ENCODE results near the gene RAN.

The RAN gene

DNA sequence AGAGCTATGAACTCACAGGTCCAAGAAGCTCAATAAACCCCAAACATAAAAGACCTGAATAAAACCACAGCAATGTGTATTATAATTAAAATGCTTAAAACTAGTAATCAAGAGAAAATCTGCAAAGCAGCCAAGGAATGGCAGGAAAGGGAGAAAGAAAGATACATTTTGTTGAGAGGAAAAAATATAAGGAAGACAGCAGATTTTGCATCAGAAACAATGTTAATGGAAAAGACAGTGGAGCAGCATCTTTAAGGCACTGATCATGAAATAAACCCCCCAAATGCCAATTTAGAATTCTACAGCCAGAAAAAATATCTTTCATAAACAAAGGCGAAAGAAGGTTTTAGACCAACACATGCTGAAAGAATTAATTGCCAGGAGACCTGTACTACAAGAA, 39.3 kb downstream of the RAN start:
- H3K27ac ChIP-seq = no peak overlapping the region

DNA sequence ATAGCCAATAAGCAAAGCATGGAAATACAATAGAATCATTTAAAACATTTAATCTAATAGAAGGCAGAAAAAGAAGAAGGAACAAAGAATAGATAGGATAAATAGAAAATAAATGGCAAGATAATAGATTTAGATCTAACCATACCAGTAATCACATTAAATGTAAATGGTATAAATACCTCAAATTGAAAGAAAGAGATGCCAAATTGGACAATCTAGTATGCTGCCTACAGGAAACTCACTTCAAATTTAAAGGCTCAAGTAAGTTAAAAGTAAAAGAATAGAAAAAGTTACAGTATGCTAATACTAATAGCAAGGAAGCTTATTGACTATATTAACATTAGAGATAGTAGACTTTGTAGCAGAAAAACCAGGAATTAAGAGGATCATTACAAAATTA, 40.1 kb downstream of the RAN start:
- H3K27ac ChIP-seq = no peak overlapping the region
- TF ChIP-seq ZFX (IDR thresholded peaks at IDR 0.05) = no peak
- TF ChIP-seq, protein P1, sequence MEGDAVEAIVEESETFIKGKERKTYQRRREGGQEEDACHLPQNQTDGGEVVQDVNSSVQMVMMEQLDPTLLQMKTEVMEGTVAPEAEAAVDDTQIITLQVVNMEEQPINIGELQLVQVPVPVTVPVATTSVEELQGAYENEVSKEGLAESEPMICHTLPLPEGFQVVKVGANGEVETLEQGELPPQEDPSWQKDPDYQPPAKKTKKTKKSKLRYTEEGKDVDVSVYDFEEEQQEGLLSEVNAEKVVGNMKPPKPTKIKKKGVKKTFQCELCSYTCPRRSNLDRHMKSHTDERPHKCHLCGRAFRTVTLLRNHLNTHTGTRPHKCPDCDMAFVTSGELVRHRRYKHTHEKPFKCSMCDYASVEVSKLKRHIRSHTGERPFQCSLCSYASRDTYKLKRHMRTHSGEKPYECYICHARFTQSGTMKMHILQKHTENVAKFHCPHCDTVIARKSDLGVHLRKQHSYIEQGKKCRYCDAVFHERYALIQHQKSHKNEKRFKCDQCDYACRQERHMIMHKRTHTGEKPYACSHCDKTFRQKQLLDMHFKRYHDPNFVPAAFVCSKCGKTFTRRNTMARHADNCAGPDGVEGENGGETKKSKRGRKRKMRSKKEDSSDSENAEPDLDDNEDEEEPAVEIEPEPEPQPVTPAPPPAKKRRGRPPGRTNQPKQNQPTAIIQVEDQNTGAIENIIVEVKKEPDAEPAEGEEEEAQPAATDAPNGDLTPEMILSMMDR (conservative IDR thresholded peaks at IDR 0.05) = no peak

More for the DNA sequence above, 39.3 kb downstream of the RAN start:
- no peak for TF ChIP-seq ZFX (IDR thresholded peaks at IDR 0.05)
- TF ChIP-seq, protein P1 (conservative IDR thresholded peaks at IDR 0.05) = no peak

DNA sequence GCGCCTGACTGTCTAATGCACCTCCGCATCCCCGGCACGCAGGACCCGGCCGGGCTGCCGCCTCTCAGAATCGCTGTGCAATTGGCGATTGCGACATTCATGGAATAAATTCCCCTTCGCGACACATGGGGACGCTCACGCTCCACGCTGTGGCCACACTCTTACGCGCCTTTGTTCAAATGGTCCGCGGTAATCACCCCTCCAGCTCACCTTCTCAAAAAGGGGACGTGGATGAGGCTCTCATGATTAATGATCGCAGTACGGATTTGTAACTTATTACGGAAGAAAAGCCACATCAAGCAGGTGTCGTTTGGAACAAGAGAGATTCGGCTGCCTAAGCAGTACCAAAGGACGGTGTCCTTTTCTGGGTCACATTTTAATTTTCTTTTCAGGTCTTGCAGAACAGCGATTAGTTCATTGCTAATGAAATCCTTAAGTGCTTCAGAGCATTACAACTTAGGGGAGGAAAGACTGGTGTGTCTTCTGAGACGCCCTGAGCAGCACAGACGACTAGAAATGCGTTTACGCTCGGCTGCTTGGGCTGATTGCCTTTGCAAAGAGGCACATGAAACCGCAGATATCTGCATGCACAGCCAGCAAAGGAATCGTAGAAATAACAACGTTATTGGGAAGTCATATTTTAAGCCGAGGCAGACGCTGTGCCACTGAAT, 44.5 kb downstream of the RAN start:
- no peak overlapping the region for H3K27ac ChIP-seq
- TF ChIP-seq, protein P1 (conservative IDR thresholded peaks at IDR 0.05) = peak; percentile 92
- TF ChIP-seq ZFX (IDR thresholded peaks at IDR 0.05) = no peak

DNA sequence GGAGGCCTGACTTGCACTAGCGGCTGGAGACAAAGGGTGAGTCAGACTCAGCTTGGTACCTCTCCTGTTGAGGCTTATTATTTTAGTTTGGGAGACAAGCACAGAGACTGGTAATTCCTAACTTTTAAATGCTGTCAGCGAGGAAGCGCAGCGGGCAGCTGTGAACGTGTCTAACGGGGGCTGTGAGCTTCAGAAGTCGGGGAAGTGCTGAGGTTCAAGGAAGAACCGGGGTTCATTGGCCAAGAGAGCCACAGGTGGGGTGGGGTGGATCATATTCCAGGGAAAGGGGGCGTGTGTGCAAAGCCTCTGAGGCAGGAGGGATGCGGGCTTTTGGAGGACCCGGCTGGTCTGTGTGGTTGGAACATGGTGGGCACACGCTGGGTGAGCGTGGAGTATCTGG, 45.7 kb downstream of the RAN start:
- no peak overlapping the region for H3K27ac ChIP-seq
- TF ChIP-seq, protein P1 (conservative IDR thresholded peaks at IDR 0.05) = no peak
- TF ChIP-seq ZFX (IDR thresholded peaks at IDR 0.05) = no peak

DNA sequence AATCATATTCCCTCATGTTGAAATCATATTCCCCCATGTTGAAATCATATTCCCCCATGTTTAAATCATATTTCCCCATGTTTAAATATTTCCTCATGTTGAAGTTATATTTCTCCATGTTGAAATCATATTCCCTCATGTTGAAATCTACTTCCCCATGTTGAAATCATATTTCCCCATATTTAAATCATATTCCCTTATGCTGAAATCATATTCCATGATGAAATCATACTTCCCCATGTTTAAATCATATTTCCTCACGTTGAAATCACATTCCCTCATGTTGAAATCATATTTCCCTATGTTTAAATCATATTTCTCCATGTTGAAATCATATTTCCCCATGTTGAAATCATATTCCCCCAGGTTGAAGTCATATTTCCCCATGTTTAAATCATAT, 47.2 kb downstream of the RAN start:
- TF ChIP-seq ZFX (IDR thresholded peaks at IDR 0.05) = no peak
- TF ChIP-seq, protein P1 (conservative IDR thresholded peaks at IDR 0.05) = no peak
- H3K27ac ChIP-seq = no peak overlapping the region

DNA sequence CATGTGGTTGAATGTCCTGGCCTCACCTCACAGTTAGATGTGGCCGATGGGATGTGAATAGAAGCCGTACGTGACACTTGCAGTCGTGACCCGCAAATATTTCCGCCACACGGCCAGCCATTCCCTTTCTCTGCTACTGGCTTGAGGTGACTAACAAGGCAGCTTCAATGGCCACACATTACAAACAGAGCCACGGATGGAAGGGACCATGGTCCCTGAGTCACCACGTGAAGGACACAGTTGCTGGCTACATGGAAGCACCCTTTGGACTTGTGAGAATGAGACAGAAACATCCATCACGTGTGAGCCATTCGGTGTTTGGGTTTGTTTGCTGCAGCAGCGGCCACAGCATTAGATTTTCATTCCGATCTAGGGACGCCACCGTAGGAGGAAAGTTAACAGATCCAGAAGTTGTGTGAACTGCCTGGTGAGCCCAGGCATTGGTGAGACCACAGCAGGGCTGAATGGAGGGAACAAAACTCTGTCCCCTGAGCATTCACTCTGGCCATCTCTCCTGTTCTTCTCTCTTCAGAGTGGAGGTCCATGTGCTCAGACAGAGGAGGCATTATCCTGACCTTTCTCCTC, 48.3 kb downstream of the RAN start:
- no peak for TF ChIP-seq ZFX (IDR thresholded peaks at IDR 0.05)
- TF ChIP-seq, protein P1 (conservative IDR thresholded peaks at IDR 0.05) = no peak
- H3K27ac ChIP-seq = no peak overlapping the region

DNA sequence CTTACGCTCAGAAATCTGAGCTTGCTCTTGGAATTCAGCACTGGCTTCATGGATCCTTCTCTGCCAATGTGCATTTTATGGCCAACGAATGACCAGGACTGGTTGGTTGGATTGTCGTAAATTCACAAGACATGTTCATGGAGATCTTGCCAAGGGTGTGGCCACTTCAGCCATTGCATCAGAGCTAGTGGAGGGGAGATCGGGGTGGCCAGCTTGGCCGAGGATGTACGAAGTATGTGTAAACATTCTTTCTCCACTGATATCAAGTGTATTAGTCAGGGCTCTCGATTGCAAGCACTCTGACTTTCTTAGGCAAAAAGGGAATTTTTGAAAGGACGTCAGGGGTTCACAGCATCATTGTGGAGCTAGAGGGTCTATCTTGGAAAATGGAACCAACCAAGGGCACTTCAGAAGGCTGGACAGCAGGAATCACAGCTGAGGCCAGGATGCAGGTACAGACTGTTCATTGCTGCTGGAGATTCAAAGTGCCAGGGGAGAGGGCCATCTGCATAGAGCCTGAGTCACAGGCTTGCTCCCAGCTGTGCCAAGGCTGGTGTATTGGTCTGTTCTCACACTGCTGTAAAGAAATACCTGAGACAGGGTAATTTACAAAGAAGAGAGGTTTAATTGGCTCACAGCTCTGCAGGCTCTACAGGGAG, 49.0 kb downstream of the RAN start:
- no peak overlapping the region for H3K27ac ChIP-seq
- TF ChIP-seq ZFX (IDR thresholded peaks at IDR 0.05) = no peak
- TF ChIP-seq, protein P1 (conservative IDR thresholded peaks at IDR 0.05) = no peak

Measured in C4-2B (cell line).